GM21576 (cell line): ENCODE measurements around the gene LRMDA.

ENCODE experiments used
- ATAC-seq: cut with Tn5 transposase; IDR thresholded peaks from one replicate; pipeline ENCODE4 v1.9.1; 2021; ENCODE audit warnings: mild to moderate bottlenecking, moderate library complexity; ENCODE audit not compliant: unreplicated experiment

The LRMDA gene

DNA sequence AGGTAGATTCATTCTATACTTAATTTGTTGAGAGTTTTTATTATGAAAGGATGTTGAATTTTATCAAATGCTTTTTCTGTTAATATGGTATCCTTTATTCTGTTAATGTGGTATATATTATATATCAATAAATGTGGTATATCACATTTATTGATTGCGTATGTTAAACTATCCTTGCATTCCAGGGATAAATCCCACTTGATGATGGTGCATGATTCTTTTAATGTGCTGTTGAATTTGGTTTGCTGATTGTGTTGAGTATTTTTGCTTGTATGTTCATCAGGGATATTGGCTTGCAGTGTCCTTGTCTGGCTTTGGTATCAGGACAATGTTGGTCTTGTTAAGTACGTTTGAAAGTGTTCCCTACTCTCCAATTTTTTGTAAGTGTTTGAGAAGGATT is 11.9 kb downstream of the LRMDA start:
- no peak for ATAC-seq

GRCh38 chr10:75444781-75445386 is 13.5 kb downstream of the LRMDA start:
- ATAC-seq: no peak

- no peak for ATAC-seq
Observed at GRCh38 chr10:75446508-75446907, 15.1 kb downstream of the LRMDA start.

DNA sequence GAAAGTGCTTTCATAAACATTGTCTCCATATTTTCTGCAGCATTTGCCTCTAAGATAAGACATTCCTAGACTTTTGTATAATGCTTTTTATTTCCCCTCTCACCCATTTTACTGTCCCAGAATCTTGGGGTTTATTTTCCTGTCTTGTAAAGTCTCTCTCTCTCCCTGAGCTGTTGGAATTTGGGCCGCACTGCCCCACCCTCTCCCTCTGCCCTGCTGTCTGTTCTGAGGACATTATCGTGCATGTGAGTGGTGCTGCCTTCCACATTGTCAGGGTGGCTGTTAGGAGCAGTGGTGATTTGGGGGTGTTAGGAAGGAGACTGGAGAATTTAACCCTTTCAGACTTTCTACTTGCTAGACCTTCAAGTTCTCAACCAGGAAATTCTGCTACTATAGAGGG is 16.7 kb downstream of the LRMDA start:
- ATAC-seq: no peak

DNA sequence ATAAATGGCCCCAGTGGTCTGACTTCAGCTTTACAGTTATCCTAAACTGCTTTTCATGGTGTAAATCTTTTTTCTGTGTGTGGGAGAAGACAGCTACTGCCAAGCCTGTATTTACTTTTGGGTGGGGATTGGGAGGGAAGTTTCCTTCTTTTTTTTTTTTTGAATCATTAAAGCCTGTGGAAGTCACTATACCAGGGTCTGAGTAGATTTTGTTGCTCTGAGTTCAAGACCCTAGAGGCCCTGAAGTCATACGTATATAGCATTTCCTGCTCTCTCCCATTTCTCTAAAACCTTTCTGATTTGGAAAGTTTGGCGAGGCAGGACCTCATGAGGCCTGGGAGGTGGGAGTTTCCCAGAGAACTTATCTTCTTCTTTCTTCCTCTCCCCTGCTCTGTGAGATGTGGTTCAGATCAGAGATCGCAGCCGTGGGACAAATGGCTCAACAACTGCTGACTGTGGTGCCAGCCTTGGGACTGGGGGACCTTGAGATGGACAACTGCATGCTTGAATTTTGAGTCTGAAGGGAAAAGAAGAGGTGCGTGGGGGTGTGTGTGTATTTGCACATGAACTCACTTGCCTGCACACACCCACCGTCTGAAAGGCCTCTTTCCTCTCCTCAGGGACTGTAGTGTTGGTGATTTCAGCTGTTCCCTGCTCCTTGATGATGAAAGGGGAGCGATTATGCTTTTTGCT is 18.1 kb downstream of the LRMDA start:
- ATAC-seq: no peak

DNA sequence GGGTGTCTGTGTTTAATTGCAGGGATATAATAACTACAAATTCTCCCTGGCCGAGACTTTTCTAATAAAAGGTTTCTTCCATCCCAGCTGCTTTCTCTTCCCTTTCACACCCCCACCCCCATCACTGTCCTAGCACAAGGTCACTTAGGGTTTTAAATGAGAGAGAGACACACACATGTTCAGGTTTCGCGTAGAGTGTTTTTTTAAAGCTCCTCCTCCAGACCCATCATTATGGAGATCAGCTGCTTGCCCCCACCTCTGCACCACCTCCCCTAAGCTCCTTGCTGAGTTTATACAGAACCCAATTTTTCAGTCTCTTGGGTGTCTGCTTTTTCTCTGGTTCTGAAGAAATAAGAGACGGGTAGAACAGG is 18.6 kb downstream of the LRMDA start:
- ATAC-seq: no peak

GRCh38 chr10:75450644-75451640 is 19.5 kb downstream of the LRMDA start:
- no peak for ATAC-seq

- ATAC-seq: no peak
Observed at GRCh38 chr10:75451831-75452230, 20.4 kb downstream of the LRMDA start.

GRCh38 chr10:75452997-75453396 is 21.6 kb downstream of the LRMDA start:
- ATAC-seq: no peak

DNA sequence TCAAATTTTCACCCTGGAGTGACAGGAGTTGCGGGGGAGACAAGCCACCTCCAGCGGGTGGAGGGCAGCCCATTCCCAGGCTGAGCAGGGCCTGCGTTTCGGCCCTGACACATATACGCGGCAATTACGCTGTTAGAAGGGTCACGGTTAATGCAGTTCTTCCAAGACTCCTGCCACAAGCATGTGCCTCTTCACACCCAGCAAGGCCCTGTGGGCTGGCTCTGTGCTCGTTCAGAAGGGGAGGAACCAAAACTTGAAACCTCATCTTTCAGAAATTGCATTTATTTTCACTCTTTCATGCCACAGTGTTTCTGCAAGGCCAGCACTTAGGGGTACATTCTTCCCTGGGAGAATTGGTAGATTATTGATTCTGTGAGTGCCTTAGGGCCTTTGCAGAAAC is 24.7 kb downstream of the LRMDA start:
- ATAC-seq: no peak

DNA sequence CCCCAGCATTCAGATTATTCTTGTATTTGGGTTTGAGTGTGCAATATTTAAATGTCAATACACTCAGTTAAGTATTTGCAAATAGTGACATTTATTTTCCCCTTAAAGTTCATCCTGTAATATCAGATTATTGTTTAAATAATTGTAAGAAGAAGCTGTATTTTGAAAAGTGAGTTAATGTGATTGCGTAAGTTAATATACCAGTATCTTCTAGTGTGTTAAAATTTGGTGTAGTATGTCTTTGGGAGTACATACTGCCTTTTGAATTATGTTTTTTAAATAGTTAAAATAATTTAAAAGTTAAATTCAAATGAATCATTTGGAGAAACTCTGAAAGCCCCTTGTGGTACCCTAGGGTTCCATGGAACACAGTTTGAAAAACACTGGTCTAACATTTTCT is 28.6 kb downstream of the LRMDA start:
- no peak for ATAC-seq

GRCh38 chr10:75461672-75462649 is 30.5 kb downstream of the LRMDA start:
- ATAC-seq: no peak

- ATAC-seq: no peak
Observed at GRCh38 chr10:75462865-75463264, 31.4 kb downstream of the LRMDA start.

DNA sequence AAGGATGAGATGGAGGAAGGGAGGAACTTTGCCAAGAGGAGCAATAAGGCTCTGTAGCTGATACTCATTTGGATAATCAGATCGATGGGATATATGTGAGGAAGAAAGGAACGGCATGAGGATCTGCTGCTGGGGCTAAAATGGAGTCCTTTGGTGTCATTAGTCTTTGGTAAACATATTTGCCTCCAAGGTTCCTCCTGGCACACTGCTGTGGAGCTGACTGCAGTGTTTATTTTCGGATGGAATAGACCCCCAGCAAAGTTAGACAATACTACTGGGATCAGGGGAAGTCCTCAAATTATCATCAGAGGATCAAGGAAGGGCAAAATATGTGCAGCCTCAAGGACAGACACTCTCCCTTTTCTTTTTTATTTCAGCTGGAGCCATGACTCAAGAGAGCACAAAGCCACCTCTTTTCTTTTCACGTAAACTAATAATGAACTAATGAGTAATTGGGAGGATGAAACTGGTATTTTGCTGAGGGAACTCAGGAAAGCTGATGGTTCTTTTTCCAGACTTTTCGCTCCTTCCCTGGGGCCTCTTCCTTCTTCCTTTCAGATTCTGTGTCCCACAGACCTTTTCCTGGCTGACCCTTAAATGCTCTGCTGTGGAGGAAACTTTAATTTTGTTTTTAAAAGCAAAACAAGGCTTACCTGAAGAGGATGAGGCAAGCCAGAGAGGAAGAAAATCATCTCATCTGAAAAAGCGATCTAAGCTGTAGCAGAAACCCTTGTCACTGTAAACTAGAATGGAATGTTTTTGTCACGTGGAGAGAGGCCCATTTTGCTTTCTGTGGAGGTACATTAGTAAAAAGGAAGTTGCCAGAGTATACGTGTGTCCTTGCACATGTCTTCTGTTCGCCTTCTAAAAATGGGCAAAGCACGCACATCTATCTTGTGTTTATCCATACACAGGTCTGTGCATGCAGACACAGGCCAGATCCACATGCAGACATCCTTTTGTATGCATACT is 33.3 kb downstream of the LRMDA start:
- no peak for ATAC-seq

- ATAC-seq: no peak
Observed at GRCh38 chr10:75465450-75465827, 34.0 kb downstream of the LRMDA start.

- ATAC-seq: no peak
Observed at GRCh38 chr10:75466001-75466400, 34.6 kb downstream of the LRMDA start.

DNA sequence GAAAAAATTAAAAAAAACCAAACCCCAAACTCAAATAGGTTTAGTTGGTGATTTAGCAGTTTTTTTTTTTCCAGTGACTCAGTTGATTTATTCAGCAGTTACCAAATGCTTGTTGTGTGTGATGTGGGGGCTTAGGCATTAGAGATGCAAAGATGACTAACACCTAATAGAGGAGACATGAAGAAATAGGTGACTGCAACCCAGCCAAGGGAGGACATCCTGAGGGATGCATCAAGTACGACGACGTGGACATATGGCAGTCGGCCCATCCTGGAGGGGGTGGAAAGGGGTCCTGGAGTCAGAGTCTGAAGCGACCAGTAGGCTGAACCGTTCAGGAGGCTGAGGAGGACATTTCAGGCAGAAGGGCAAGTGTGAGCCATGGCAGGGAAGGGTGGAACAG is 35.5 kb downstream of the LRMDA start:
- ATAC-seq: no peak

DNA sequence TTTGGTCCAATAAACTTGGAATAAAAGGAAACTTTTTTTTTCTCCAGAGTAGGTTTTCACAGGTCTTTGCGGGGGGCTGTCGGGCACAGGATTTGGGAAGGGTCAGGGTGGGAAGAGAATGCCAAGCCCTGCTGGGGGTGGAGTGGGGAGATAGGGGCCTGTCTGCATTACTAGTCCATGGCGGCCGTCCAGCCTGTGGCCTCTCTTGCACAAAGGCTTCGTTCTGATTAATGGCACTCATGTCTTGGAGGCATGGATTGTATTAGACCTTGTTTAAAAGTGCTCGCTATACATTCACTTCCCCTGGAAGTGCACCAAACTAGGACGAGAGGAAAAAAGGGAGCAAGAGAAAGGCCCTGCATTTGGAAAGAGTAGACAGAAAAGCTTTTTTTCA is 37.2 kb downstream of the LRMDA start:
- ATAC-seq: no peak

GRCh38 chr10:75469006-75469616 is 37.7 kb downstream of the LRMDA start:
- ATAC-seq: no peak
